Measurements from ENCODE around the gene ZNF763.
"Not testable (repeated sequence)": the region's sequence is repeated elsewhere in the genome, so short reads cannot be mapped to it uniquely, and the experiment has no call there.

Gene ZNF763

DNA sequence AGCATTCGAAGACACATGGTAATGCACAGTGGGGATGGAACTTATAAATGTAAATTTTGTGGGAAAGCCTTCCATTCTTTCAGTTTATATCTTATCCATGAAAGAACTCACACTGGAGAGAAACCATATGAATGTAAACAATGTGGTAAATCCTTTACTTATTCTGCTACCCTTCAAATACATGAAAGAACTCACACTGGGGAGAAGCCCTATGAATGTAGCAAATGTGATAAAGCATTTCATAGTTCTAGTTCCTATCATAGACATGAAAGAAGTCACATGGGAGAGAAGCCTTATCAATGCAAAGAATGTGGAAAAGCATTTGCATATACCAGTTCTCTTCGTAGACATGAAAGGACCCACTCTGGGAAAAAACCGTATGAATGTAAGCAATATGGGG lies 16.2 kb upstream of the ZNF763 start:
- peaks cover 22% of the 10 kb centered on the region for H3K9me3 Mint-ChIP-seq
- H3K4me3 Mint-ChIP-seq, result no peak overlapping the region

DNA sequence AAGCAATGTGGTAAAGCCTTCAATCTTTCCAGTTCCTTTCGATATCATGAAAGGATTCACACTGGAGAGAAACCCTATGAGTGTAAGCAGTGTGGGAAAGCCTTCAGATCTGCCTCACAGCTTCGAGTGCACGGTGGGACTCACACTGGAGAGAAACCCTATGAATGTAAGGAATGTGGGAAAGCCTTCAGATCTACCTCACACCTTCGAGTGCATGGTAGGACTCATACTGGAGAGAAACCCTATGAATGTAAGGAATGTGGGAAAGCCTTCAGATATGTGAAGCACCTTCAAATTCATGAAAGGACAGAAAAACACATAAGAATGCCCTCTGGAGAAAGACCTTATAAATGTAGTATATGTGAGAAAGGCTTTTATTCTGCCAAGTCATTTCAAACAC lies 15.6 kb upstream of the ZNF763 start:
- no peak for ATAC-seq (ENCODE audit: low read depth)
- H3K4me3 Mint-ChIP-seq, result no peak overlapping the region
- H3K9me3 Mint-ChIP-seq, result peaks cover 21% of the 10 kb centered on the region
- no peak overlapping the region for H3K27ac Mint-ChIP-seq
- DNase-seq (ENCODE audit: low spot score in 2 of 2), result no peak
- peaks cover 66% of the 10 kb centered on the region for H3K36me3 Mint-ChIP-seq
- H3K4me1 Mint-ChIP-seq, result no peaks in the 10 kb centered on the region
- H3K27me3 Mint-ChIP-seq, result no peaks in the 10 kb centered on the region

More for the DNA sequence above, 16.2 kb upstream of the ZNF763 start:
- Mint-ChIP-seq H3K36me3 (peaks cover 71% of the 10 kb centered on the region), H3K4me1 (no peaks in the 10 kb centered on the region), H3K27me3 (no peaks in the 10 kb centered on the region), H3K27ac (no peak overlapping the region)
- DNase-seq (ENCODE audit: low spot score in 2 of 2) (no peak), ATAC-seq (ENCODE audit: low read depth) (no peak)

DNA sequence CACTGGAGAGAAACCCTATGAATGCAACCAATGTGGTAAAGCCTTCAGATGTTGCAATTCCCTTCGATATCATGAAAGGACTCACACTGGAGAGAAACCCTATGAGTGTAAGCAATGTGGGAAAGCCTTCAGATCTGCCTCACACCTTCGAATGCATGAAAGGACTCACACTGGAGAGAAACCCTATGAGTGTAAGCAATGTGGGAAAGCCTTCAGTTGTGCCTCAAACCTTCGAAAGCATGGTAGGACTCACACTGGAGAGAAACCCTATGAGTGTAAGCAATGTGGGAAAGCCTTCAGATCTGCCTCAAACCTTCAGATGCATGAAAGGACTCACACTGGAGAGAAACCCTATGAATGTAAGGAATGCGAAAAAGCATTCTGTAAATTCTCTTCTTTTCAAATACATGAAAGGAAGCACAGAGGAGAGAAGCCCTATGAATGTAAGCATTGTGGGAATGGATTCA lies 15.2 kb upstream of the ZNF763 start:
- H3K27me3 Mint-ChIP-seq; DNase-seq (ENCODE audit: low spot score in 2 of 2); H3K27ac Mint-ChIP-seq; H3K4me3 Mint-ChIP-seq; ATAC-seq (ENCODE audit: low read depth); H3K4me1 Mint-ChIP-seq: not testable (repeated sequence)
- Mint-ChIP-seq H3K9me3 (peaks cover 20% of the 10 kb centered on the region), H3K36me3 (peaks cover 62% of the 10 kb centered on the region)

GRCh38 chr19:11950312-11950711 lies 14.5 kb upstream of the ZNF763 start:
- no peak overlapping the region for H3K27ac Mint-ChIP-seq
- H3K27me3 Mint-ChIP-seq, result no peaks in the 10 kb centered on the region
- peaks cover 20% of the 10 kb centered on the region for H3K9me3 Mint-ChIP-seq
- H3K4me3 Mint-ChIP-seq, result no peak overlapping the region
- no peak for ATAC-seq (ENCODE audit: low read depth)
- no peak for DNase-seq (ENCODE audit: low spot score in 2 of 2)
- peaks cover 57% of the 10 kb centered on the region for H3K36me3 Mint-ChIP-seq
- no peaks in the 10 kb centered on the region for H3K4me1 Mint-ChIP-seq

GRCh38 chr19:11963566-11964355 lies 1.1 kb upstream of the ZNF763 start:
- peak overlapping the region; percentile 97 for H3K4me3 Mint-ChIP-seq
- ATAC-seq (ENCODE audit: low read depth) (peak; percentile 26), DNase-seq (ENCODE audit: low spot score in 2 of 2) (peak; percentile 74 to 78)
- no peaks in the 10 kb centered on the region for H3K9me3 Mint-ChIP-seq
- H3K4me1 Mint-ChIP-seq, result peaks cover 17% of the 10 kb centered on the region
- peaks cover 13% of the 10 kb centered on the region for H3K36me3 Mint-ChIP-seq
- H3K27me3 Mint-ChIP-seq, result no peaks in the 10 kb centered on the region
- peak overlapping the region; percentile 89 for H3K27ac Mint-ChIP-seq

DNA sequence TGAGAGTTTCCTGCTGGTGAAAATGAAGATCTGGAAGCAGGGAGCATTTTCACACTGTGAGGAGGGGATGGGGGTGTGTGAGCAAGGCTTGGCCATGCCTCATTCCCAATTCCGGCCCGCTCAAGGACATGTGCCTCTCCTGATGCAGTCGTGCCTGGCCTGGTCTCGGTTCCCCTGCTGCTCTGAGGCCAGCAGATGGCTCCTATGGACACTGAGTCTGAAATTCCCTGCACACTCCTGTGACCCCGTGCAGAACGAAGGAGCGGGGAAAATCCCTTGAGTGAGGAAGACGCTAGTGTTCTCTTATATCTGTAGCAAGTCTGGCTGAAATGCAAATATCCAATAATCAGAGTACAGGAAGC lies 363 bp upstream of the ZNF763 start:
- no peak for DNase-seq (ENCODE audit: low spot score in 2 of 2)
- no peaks in the 10 kb centered on the region for H3K27me3 Mint-ChIP-seq
- H3K27ac Mint-ChIP-seq, result peak overlapping the region; percentile 89
- H3K4me1 Mint-ChIP-seq, result peaks cover 17% of the 10 kb centered on the region
- ATAC-seq (ENCODE audit: low read depth), result no peak
- peak overlapping the region; percentile 97 for H3K4me3 Mint-ChIP-seq
- peaks cover 12% of the 10 kb centered on the region for H3K36me3 Mint-ChIP-seq
- no peaks in the 10 kb centered on the region for H3K9me3 Mint-ChIP-seq

- H3K27me3 Mint-ChIP-seq, result no peaks in the 10 kb centered on the region
- no peak overlapping the region for H3K27ac Mint-ChIP-seq
- H3K4me3 Mint-ChIP-seq, result no peak overlapping the region
- peaks cover 13% of the 10 kb centered on the region for H3K4me1 Mint-ChIP-seq
- DNase-seq (ENCODE audit: low spot score in 2 of 2) (no peak), ATAC-seq (ENCODE audit: low read depth) (no peak)
- H3K36me3 Mint-ChIP-seq, result peaks cover 32% of the 10 kb centered on the region
- H3K9me3 Mint-ChIP-seq, result peaks cover 4% of the 10 kb centered on the region
Measured at GRCh38 chr19:11970174-11970573, 5.3 kb downstream of the ZNF763 start.

DNA sequence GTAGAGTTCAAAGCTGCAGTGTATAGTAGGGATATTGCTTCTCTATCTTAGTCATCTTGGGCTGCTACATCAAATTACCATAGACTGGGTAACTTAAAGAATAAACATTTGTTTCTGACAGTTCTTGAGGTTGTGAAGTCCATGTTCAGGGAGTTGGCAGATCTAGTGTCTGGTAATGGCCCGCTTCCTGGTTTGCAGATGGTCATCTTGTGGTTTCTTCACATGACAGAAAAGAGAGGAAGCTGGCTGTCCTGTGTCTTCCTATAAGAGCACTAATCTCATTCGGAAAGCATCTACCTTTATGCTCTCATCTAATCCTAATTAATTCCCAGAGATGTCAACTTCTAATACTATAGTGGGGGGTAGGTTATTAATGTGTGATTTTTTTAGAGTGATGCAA lies 6.2 kb downstream of the ZNF763 start:
- DNase-seq (ENCODE audit: low spot score in 2 of 2) (no peak), ATAC-seq (ENCODE audit: low read depth) (no peak)
- H3K27me3 Mint-ChIP-seq, result no peaks in the 10 kb centered on the region
- H3K4me3 Mint-ChIP-seq, result no peak overlapping the region
- H3K9me3 Mint-ChIP-seq, result peaks cover 4% of the 10 kb centered on the region
- H3K27ac Mint-ChIP-seq, result no peak overlapping the region
- peaks cover 32% of the 10 kb centered on the region for H3K36me3 Mint-ChIP-seq
- H3K4me1 Mint-ChIP-seq, result peaks cover 9% of the 10 kb centered on the region

- Mint-ChIP-seq H3K27ac (no peak overlapping the region), H3K36me3 (peaks cover 43% of the 10 kb centered on the region)
- no peak for ATAC-seq (ENCODE audit: low read depth)
Measured at GRCh38 chr19:11973019-11973810, 8.4 kb downstream of the ZNF763 start.

GRCh38 chr19:11978492-11979100 lies 13.8 kb downstream of the ZNF763 start:
- DNase-seq (ENCODE audit: low spot score in 2 of 2) (no peak), ATAC-seq (ENCODE audit: low read depth) (no peak)
- Mint-ChIP-seq H3K36me3 (peaks cover 40% of the 10 kb centered on the region), H3K4me3 (no peak overlapping the region), H3K27me3 (no peaks in the 10 kb centered on the region), H3K27ac (no peak overlapping the region), H3K9me3 (peaks cover 9% of the 10 kb centered on the region), H3K4me1 (peaks cover 3% of the 10 kb centered on the region)

More at GRCh38 chr19:11973019-11973810, 8.4 kb downstream of the ZNF763 start:
- no peak for DNase-seq (ENCODE audit: low spot score in 2 of 2)
- H3K4me1 Mint-ChIP-seq, result peaks cover 7% of the 10 kb centered on the region
- H3K4me3 Mint-ChIP-seq, result no peak overlapping the region
- no peaks in the 10 kb centered on the region for H3K27me3 Mint-ChIP-seq
- peaks cover 5% of the 10 kb centered on the region for H3K9me3 Mint-ChIP-seq

DNA sequence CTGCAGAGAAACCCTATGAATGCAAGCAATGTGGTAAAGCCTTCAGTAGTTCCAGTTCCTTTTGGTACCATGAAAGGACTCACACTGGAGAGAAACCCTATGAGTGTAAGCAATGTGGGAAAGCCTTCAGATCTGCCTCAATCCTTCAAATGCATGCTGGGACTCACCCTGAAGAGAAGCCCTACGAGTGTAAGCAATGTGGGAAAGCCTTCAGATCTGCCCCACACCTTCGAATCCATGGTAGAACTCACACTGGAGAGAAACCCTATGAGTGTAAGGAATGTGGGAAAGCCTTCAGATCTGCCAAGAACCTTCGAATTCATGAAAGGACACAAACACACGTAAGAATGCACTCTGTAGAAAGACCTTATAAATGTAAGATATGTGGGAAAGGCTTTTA lies 14.7 kb downstream of the ZNF763 start:
- DNase-seq (ENCODE audit: low spot score in 2 of 2) (no peak), ATAC-seq (ENCODE audit: low read depth) (no peak)
- H3K27me3 Mint-ChIP-seq, result no peaks in the 10 kb centered on the region
- H3K9me3 Mint-ChIP-seq, result peaks cover 7% of the 10 kb centered on the region
- no peaks in the 10 kb centered on the region for H3K4me1 Mint-ChIP-seq
- no peak overlapping the region for H3K4me3 Mint-ChIP-seq
- no peak overlapping the region for H3K27ac Mint-ChIP-seq
- peaks cover 35% of the 10 kb centered on the region for H3K36me3 Mint-ChIP-seq

GRCh38 chr19:11982526-11982925 lies 17.7 kb downstream of the ZNF763 start:
- H3K36me3 Mint-ChIP-seq, result peaks cover 21% of the 10 kb centered on the region
- ATAC-seq (ENCODE audit: low read depth), result no peak
- peaks cover 2% of the 10 kb centered on the region for H3K4me1 Mint-ChIP-seq
- H3K27ac Mint-ChIP-seq, result no peak overlapping the region
- DNase-seq (ENCODE audit: low spot score in 2 of 2), result no peak
- H3K9me3 Mint-ChIP-seq, result peaks cover 7% of the 10 kb centered on the region
- no peak overlapping the region for H3K4me3 Mint-ChIP-seq
- no peaks in the 10 kb centered on the region for H3K27me3 Mint-ChIP-seq

DNA sequence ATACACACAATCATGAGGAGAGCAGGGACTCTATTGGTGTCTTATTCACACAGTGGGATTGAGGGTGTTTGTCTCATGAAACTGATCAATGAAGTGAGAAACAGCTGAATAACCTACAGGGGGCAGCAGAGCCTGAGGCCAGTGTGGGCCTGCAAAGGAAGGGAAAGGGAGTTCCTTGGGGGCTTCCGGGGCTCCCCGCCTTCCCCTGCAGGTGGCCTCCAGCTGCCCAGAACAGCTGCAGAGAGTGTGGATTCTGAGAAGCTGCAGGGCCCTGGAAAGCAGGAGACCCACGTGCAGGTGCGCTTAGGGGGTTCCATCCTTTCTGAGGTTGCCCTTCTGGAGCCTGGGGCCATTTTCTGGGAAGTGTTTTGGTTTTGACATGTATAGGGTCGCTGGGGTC lies 20.1 kb downstream of the ZNF763 start:
- peaks cover 3% of the 10 kb centered on the region for H3K36me3 Mint-ChIP-seq
- no peak overlapping the region for H3K4me3 Mint-ChIP-seq
- no peaks in the 10 kb centered on the region for H3K9me3 Mint-ChIP-seq
- DNase-seq (ENCODE audit: low spot score in 2 of 2) (no peak), ATAC-seq (ENCODE audit: low read depth) (no peak)
- H3K4me1 Mint-ChIP-seq, result peaks cover 4% of the 10 kb centered on the region
- H3K27me3 Mint-ChIP-seq, result no peaks in the 10 kb centered on the region
- H3K27ac Mint-ChIP-seq, result no peak overlapping the region

DNA sequence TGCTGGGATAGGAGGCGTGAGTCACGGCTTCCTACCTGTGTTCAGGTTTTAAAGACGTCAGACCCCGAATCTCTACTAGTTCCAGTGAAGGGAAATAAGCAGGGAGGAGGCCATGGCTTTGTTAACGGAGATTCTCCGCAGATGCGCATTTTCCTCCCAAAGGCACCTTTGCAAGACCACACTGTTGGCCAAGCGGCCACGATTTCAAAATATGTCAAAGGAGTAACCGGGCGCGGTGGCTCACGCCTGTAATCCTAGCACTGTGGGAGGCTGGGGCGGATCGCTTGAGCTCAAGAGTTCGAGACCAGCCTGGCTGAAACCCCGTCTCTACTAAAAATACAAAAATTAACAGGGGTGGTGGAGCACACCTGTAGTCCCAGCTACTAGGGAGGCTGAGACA lies 21.9 kb downstream of the ZNF763 start:
- H3K9me3 Mint-ChIP-seq, result no peaks in the 10 kb centered on the region
- DNase-seq (ENCODE audit: low spot score in 2 of 2), result no peak
- no peaks in the 10 kb centered on the region for H3K36me3 Mint-ChIP-seq
- H3K4me3 Mint-ChIP-seq, result peak overlapping the region; percentile 91
- no peak overlapping the region for H3K27ac Mint-ChIP-seq
- H3K4me1 Mint-ChIP-seq, result peaks cover 4% of the 10 kb centered on the region
- H3K27me3 Mint-ChIP-seq, result no peaks in the 10 kb centered on the region
- no peak for ATAC-seq (ENCODE audit: low read depth)

Measured in memory B cell (primary cell).